Omental fat pad (tissue), 4 donors: Measurements from ENCODE around the gene SAMD8. TPM values are rescaled to one million over a fixed set of nuclear protein-coding genes. Genes with fewer than 3 reads are reported as not detected.

Experiments
- ATAC-seq: fragments of 150-250 bp; one replicate; pipeline ENCODE4 v1.9.1; 2016; ENCODE audit warnings: mild to moderate bottlenecking, moderate library complexity; ENCODE audit not compliant: low FRiP score
- DNase-seq: peaks from one replicate; pipeline ENCODE4 v3.0.0-alpha.2; 2019; ENCODE audit warnings: low spot score
- total RNA-seq, 4 donors: library from RNA; depleted of rRNA; stranded (reverse); fragments of >200 nt; gene quantifications; one replicate each; pipeline ENCODE4 v1.1.0, GENCODE V29; 2016
- TF ChIP-seq, protein P1 (sequence below), 3 donors: fragments of 450-650 bp; IDR thresholded peaks; one replicate each; pipeline ENCODE4 v1.5.1; 2016 to 2017; ENCODE audit warnings: antibody characterized with exemption in 3 of 3, mild to moderate bottlenecking in 3 of 3, moderate library complexity in 2 of 3

SAMD8 gene
- total RNA-seq, 4 donors from 2014 or later: 38.9 to 54.2 (median 43.7) TPM

DNA sequence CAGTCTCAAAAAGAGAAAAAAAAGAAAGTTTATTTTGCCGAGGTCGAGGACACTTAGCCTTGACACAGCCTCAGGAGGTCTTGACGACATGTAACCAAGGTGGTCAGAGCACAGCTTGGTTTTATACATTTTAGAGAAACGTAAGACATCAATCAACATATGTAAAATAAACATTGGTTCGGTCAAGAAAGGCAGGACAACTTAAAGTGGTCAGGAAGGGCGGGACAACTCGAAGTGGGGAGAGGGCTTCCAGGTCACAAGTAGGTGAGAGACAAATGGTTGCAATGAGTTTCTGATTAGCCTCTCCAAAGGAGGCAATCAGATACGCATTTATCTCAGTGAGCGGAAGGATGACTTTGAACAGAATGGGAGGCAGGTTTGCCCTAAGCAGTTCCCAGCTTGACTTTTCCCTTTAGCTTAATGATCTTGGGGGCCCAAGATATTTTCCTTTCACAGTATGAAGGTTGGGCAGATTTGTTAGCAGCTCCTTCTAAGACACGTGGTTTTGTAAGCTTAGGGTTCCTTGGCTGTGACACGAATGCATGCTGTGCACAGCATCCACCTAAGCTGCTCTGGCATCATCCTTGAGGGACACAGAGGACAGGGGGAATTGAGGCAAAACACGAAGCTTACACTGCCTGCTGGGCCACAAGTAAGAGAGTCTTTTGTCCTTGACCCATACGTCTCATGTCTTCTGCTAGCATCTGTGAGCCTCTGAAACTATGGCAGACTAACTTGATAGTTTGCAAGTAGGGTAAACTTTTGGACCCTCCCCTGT is 95.8 kb downstream of the SAMD8 start:
- no peak for DNase-seq
- TF ChIP-seq, protein P1, sequence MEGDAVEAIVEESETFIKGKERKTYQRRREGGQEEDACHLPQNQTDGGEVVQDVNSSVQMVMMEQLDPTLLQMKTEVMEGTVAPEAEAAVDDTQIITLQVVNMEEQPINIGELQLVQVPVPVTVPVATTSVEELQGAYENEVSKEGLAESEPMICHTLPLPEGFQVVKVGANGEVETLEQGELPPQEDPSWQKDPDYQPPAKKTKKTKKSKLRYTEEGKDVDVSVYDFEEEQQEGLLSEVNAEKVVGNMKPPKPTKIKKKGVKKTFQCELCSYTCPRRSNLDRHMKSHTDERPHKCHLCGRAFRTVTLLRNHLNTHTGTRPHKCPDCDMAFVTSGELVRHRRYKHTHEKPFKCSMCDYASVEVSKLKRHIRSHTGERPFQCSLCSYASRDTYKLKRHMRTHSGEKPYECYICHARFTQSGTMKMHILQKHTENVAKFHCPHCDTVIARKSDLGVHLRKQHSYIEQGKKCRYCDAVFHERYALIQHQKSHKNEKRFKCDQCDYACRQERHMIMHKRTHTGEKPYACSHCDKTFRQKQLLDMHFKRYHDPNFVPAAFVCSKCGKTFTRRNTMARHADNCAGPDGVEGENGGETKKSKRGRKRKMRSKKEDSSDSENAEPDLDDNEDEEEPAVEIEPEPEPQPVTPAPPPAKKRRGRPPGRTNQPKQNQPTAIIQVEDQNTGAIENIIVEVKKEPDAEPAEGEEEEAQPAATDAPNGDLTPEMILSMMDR (IDR thresholded peaks at IDR 0.05): no peak
- no peak for ATAC-seq

GRCh38 chr10:75207857-75208144 is 96.3 kb downstream of the SAMD8 start:
- TF ChIP-seq, protein P1 (IDR thresholded peaks at IDR 0.05): no peak
- ATAC-seq (no peak), DNase-seq (no peak)

GRCh38 chr10:75208181-75208580 is 96.7 kb downstream of the SAMD8 start:
- ATAC-seq (no peak), DNase-seq (no peak)
- TF ChIP-seq, protein P1 (IDR thresholded peaks at IDR 0.05): no peak

DNA sequence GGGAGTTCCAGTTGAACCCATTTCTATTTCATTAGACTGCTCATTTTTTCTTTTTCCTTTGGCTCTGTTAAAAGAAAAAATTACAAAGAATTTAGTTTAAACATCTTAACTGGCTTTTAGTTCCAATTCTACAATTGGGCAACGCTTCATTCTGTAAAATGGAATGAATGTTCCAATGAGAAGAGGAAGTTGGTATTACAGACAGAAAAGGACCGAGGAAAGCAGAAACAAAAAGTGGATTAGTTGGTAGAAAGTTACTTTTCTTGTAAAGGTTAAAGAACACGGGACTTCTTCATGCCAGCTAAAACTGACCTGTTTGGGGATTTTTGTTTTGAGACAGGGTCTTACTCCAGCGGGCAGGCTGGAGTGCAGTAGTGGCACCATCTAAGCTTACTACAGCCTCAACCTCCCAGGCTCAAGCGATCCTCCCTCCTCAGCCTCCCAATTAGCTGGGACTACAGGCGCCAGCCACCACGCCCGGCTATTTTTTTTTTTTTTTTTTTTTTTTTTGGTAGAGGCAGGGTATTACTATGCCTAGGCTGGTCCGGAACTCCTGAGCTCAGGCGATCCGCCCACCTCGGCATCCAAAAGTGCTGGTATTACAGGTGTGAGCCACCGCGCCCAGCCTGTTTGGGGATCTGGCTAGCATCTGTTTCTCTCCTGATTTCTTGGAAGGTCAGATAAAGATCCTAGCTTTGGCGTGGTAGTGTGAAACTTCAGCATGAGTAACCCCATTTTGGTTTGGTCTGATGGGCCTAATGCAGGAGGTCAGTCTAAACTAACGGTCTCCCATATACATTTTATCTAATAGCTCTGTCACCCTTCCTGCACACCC is 97.8 kb downstream of the SAMD8 start:
- ATAC-seq: no peak
- DNase-seq: no peak
- TF ChIP-seq, protein P1 (IDR thresholded peaks at IDR 0.05): no peak

DNA sequence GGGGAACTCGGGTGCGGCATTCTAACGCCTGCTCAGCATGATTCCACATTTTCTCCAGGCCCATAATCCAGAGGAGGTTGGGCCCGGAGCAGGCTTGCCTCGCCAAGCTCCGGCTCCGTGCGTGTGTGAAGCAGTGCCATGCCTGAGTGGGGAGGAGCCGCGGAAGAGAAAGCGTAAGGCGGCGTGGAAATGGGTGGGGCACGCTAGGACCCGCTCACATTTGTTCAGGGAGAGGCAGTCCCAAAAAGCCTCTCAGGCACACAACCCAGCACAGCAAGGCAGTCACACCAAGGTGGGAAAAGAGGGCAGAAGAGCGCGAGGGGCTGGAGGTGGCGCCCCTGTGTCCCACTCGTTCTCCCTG is 98.4 kb downstream of the SAMD8 start:
- TF ChIP-seq, protein P1 (IDR thresholded peaks at IDR 0.05): no peak

DNA sequence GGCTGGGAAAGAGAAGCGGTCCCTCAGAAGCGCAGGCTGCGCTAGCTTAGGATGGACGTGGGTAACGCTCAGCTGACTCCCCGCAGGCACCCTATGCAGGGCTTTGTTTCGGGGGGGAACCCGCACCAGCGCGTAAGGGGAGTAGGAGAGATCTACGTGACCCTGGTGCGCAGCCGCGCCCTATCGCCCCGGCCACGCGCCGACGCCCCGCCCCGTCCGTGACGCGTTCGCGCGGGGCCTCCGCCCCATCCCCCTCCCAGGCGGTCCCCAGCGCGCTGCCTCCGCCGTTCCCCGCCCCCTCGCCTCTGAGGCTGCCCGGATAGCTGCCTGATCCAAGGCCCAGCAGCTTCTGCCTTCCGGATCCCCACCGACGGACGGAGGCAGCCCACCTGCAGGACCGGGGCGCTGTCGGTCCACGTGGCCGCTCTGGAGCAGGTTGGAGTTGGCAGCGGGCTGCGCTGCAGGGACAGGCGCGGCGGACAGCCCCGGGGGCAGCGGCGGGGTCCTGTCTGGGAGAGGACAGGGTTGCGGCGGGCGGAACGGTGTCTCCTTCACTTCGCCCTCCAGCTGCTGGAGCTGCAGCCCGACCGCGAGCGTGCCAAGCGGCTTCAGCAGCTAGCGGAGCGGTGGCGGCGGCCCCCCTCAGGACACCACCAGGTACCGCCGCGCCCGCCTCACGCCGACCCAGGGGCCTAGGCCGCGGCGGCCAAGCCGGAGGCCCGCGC is 99.0 kb downstream of the SAMD8 start, which contains the start of gene VDAC2:
Gene VDAC2, plus strand, starts transcription at position 515 of the 725 bp plus-strand sequence. CDS start 363 bp downstream, outside the sequence.
- ATAC-seq (peak; percentile 96), DNase-seq (peak; percentile 70)
- TF ChIP-seq, protein P1 (IDR thresholded peaks at IDR 0.05): no peak

More for the DNA sequence above, 98.4 kb downstream of the SAMD8 start:
- no peak for DNase-seq
- ATAC-seq: peak; percentile 73
